Renal cortical epithelial cell (primary cell): ENCODE results near the gene GALR3. TPM values are rescaled to one million over a fixed set of nuclear protein-coding genes. Genes with fewer than 3 reads are reported as not detected.
"Not testable (repeated sequence)": the region's sequence is repeated elsewhere in the genome, so short reads cannot be mapped to it uniquely, and the experiment has no call there.

ENCODE experiments used
- DNase-seq: peaks from one replicate; pipeline ENCODE4 v3.0.0-alpha.2; 2011; ENCODE audit warnings: low read depth
- total RNA-seq: library from RNA; depleted of rRNA; stranded (reverse); fragments of >200 nt; gene quantifications from 2 replicates; pipeline ENCODE4 v1.2.3, GENCODE V29; 2014

GALR3 gene, protein sequence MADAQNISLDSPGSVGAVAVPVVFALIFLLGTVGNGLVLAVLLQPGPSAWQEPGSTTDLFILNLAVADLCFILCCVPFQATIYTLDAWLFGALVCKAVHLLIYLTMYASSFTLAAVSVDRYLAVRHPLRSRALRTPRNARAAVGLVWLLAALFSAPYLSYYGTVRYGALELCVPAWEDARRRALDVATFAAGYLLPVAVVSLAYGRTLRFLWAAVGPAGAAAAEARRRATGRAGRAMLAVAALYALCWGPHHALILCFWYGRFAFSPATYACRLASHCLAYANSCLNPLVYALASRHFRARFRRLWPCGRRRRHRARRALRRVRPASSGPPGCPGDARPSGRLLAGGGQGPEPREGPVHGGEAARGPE
- total RNA-seq: 0.35 TPM in 1 of 2 replicates, not detected in the other

DNA sequence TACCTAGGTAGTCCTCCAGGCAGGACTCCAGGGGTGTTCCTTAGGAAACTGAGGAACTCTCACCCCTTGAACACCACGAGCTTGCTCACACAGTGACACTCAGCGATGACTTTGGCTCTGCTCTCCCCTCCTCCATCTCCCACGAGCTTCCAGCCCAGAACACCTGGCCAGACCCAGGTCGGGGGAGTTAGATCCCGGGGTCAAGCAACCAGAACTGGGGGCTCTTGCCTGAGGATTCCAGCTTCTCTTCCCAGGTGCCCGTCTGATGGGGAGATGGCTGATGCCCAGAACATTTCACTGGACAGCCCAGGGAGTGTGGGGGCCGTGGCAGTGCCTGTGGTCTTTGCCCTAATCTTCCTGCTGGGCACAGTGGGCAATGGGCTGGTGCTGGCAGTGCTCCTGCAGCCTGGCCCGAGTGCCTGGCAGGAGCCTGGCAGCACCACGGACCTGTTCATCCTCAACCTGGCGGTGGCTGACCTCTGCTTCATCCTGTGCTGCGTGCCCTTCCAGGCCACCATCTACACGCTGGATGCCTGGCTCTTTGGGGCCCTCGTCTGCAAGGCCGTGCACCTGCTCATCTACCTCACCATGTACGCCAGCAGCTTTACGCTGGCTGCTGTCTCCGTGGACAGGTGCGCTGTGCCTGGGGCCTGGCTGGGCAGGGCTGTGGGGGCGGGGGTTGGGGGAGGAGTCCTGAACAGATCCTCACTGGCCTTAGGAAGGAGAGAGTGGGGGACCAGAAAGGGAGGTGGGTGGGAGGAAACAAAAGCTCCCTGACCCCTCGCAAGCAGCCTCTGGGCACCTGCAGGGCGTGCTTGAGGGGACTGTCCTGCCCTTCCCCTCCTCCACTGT is at the start of gene GALR3:
Gene GALR3, plus strand, starts transcription at position 249 of the 852 bp plus-strand sequence. Its CDS starts 25 bp downstream, at position 274.
- DNase-seq: no peak

DNA sequence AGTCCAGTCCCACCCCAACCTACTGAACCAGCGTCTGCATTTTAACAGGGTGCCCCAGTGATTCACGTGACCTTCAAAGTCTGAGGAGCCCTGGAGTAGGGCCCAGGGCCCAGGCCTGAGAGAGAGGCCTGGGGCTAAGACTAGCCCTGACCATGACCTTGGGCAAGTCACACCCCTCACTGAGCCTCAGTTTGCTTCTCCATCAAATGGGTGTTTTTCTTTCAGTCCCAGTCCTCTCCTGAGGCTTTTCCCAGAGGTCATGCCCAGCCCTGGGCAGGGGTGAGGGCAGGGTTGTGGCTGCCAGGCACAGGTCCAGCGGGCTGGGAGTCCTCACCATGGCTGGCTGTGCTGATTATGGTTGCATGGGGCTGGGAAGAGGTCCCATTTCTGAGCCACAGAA is 48.5 kb upstream of the GALR3 start:
- no peak for DNase-seq

DNA sequence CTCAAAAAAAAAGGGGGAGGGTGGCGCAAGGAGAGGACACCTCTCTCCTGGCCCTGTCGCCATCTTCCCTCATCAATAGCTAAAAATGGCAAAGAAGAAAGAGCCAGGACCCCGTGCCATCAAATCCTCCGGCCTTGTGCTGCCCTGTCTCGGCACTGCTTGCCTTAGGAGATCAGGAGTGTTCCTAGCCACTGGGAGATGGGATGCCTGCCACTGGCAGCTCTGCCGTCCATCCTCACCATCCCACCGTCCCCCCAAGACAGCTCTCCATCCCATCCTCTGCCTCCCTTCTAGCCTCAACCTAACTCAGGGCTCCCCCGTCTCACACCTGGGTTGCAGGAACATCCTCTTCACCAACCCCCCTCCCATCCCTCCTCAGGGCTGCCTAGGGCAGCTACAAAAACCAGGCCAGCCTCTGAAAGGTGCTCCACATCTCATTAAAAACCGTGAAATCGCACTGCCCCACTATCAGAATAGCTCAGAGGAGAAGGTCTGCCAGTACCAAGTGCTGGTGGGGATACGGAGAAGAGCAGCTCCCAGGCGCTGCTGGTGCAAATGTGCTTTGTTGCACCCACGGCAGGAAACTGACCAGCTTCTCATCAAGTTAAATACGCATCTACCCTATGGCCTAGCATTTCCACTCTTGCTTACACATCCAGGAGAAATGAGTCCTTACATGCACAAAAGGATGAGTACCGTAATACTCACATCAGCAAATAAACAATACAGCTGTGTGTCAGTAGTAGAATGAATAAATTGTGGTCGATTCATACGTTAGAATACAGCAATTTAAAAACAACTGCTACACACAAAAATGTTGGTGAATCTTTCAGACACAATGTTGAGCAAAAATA is 47.2 kb upstream of the GALR3 start:
- no peak for DNase-seq

DNA sequence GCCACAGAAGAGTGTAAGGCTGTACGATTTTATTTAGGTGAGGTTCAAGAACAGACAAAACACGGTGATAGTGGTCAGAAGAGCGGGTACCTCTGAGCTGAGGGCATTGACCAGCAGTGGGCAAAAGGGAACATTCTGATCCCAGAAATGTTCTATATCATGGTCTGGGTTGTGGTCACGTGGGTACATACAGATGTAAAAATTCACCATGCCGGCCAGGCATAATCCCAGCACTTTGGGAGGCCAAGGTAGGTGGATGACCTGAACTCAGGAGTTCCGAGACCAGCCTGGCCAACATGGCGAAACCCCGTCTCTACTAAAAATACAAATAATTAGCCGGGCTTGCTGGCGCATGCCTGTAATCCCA is 46.6 kb upstream of the GALR3 start:
- no peak for DNase-seq

- peak; percentile 96 for DNase-seq
Measured at GRCh38 chr22:37777122-37777687, 46.0 kb upstream of the GALR3 start.

GRCh38 chr22:37778370-37779009 is 44.7 kb upstream of the GALR3 start:
- no peak for DNase-seq

- DNase-seq: no peak
Measured at GRCh38 chr22:37781434-37782059, 41.6 kb upstream of the GALR3 start.

- no peak for DNase-seq
Measured at GRCh38 chr22:37782340-37783168, 40.6 kb upstream of the GALR3 start.

GRCh38 chr22:37784829-37785495 is 38.2 kb upstream of the GALR3 start:
- DNase-seq: no peak

- no peak for DNase-seq
Measured at GRCh38 chr22:37790234-37790633, 32.9 kb upstream of the GALR3 start.

DNA sequence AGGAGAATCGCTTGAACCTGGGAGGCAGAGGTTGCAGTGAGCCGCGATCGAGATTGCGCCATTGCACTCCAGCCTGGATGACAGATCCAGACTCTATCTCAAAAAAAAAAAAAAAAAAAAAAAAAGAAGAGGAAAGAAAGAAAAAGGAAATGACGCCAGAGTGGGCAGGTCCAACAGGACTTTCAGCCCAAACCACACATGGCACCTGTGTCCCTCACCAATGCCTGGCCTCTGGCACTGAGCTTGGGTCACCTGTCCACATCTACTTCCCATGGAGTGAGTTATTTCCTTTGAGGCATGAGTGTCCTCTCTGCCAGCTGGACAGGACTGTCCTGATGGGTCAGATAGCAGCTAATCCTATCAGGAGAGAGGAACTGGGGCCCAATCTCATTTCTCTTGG is 30.7 kb upstream of the GALR3 start:
- DNase-seq: no peak

GRCh38 chr22:37794376-37794775 is 28.8 kb upstream of the GALR3 start:
- peak; percentile 51 for DNase-seq

DNA sequence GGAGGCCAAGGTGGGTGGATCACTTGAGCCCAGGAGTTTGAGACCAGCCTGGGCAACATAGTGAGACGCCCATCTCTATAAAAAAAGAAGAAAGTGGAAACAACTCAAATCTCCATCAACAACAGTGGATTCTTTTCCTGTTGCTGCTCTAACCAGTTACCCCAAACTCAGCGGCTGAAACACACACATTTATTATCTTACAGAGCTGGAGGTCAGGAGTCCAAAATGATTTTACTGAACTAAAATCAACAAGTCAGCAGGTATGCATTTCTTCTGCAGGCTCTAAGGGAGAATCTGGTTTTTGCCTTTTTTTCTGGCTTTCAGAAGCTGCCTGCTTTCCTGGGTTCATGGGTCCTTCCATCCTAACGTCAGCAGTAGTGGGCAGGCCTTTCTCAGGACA is 27.1 kb upstream of the GALR3 start:
- DNase-seq: no peak

- DNase-seq: not testable (repeated sequence)
Measured at GRCh38 chr22:37797259-37797658, 25.9 kb upstream of the GALR3 start.

GRCh38 chr22:37797874-37798500 is 25.2 kb upstream of the GALR3 start:
- no peak for DNase-seq

- not testable (repeated sequence) for DNase-seq
Measured at GRCh38 chr22:37799979-37800378, 23.2 kb upstream of the GALR3 start.

GRCh38 chr22:37801946-37802309 is 21.3 kb upstream of the GALR3 start:
- no peak for DNase-seq

DNA sequence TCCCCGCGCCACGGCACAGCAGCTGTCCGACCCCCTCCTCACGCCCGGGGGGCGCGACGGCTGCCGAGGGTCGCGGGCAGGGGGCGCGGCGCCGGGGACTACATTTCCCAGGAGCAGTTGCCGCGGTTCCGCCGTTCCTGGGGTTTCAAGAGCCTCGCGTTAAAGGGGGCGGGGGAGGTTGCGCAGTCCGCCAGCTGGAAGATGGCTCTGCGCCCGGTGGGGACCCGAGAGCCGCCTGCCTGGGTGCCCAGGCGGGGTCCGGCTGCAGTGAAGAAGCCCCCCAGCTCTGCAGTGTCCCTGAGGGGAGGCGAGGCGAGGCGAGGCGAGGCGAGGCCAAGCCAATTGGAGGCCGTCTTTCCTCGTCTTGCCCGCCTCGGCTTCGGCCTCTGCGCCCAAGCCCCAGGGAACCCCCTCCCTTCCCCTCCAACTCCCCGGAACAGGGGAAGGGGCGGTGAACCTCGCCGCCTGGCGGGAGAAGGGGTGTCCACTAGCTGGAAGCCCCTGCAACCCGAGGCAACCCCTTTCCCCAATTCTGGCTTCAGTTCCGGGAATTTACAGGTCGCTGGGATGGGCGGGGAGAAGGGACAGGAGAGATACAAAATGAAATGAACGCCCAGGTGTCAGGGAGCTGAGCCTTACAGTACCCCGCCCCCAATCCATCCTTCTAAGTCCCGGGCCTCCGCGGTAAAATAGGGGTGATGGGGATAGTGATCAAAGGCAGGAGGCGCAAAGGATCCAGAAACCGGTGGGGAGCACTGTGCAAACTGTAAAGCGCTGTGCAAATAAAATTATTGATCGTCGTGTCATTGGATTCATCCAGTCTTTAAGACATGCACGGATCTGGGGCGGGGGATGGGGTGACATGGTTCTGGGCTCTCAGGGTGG is 20.6 kb upstream of the GALR3 start:
- DNase-seq: no peak
